ENCODE results near the gene ITGB7. TPM values are rescaled to one million over a fixed set of nuclear protein-coding genes. Genes with fewer than 3 reads are reported as not detected.

Gene ITGB7
- total RNA-seq, 1 donor from 2014 or later = 137 TPM

DNA sequence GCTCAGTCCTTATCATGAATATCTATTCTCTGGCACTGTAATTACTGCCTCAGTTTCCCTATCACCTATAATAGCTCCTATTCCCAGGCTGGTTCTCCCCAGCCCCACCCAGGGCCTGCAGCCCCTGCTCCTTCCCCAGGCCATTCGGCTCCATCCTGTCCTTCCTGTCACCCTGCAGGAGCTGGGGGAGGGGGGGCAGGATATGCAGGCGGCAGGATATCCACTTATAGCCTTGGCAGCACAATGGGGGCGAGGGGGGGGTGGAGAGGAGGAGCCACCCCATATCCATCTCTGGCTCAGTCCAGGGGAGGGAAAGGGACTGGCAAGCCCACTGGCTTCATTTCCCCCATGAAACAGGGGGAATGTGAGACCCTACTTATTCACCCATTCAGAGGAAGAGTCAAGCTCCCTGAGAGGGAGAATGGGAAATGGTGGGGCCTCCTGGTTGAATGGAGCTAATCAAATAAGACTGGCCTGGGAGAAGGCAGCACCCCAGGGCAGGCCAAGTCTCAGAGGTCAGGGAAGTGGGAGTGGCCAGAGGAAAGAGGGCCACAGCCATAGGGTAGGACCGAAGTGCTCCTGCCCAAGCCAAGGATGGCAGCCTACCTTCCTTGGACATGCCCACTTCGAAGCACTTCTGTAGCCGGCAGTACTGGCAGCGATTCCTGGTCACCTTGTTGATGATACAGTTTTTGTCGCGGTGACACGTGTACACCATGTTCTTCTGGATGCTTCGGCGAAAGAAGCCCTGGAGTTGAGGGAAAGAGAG is 7.8 kb upstream of the ITGB7 start:
- Mint-ChIP-seq H3K4me3 (no peak overlapping the region), H3K27me3 (no peaks in the 10 kb centered on the region), H3K9me3 (no peaks in the 10 kb centered on the region), H3K27ac (peak overlapping the region; percentile 30), H3K4me1 (peaks cover 72% of the 10 kb centered on the region), H3K36me3 (ENCODE audit: low read depth) (peaks cover 19% of the 10 kb centered on the region)
- ChIA-PET POLR2A (interaction anchor here (0.8 to 6.1 kb wide), 10 partner anchors 10 to 80 kb away, joined by 3 to 48 read pairs (median 4); partner anchors contain the start of genes CSAD, ESPL1, PFDN5 and ZNF740), CTCF (interaction anchor here (0.6 to 14.7 kb wide), 14 partner anchors 10 to 131 kb away, joined by 3 to 298 read pairs (median 13); partner anchors contain the start of genes AAAS, ESPL1, MYG1 and PFDN5)
- no peak for DNase-seq
- no peak for ATAC-seq (ENCODE audit: low read depth)
- TF ChIP-seq, protein P1, sequence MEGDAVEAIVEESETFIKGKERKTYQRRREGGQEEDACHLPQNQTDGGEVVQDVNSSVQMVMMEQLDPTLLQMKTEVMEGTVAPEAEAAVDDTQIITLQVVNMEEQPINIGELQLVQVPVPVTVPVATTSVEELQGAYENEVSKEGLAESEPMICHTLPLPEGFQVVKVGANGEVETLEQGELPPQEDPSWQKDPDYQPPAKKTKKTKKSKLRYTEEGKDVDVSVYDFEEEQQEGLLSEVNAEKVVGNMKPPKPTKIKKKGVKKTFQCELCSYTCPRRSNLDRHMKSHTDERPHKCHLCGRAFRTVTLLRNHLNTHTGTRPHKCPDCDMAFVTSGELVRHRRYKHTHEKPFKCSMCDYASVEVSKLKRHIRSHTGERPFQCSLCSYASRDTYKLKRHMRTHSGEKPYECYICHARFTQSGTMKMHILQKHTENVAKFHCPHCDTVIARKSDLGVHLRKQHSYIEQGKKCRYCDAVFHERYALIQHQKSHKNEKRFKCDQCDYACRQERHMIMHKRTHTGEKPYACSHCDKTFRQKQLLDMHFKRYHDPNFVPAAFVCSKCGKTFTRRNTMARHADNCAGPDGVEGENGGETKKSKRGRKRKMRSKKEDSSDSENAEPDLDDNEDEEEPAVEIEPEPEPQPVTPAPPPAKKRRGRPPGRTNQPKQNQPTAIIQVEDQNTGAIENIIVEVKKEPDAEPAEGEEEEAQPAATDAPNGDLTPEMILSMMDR (IDR thresholded peaks at IDR 0.05) = no peak
- intact Hi-C loops (cut with micrococcal nuclease) = loop anchor here (10.0 kb wide), 1 partner anchor 290 kb away; the partner anchor contains the start of genes NPFF and TARBP2

DNA sequence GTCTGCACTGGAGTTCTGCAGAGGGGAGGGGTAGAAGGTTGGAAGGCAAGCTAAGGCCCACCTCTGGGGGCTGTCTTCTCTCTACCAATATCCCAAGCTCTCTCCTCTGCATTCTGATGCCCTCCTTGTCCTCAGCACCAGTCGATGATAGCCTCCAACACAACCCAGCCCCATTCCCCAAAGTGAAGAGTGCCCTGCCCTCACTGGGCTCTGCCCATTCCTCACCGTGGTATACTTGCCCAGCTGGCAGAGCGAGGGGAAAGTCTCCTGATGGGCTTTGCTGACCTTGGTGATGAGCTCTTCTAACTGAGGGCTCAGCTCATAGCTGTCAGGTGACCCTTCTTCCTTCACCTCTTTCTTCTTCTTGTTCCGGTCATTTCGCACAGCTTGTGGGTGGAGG is 7.2 kb upstream of the ITGB7 start:
- H3K9me3 Mint-ChIP-seq = no peaks in the 10 kb centered on the region
- peak overlapping the region; percentile 30 for H3K27ac Mint-ChIP-seq
- ATAC-seq (ENCODE audit: low read depth) (no peak), DNase-seq (no peak)
- peaks cover 73% of the 10 kb centered on the region for H3K4me1 Mint-ChIP-seq
- intact Hi-C loops (cut with micrococcal nuclease) = loop anchor here (10.0 kb wide), 1 partner anchor 291 kb away; the partner anchor contains the start of genes NPFF and TARBP2
- H3K27me3 Mint-ChIP-seq = no peaks in the 10 kb centered on the region
- TF ChIP-seq, protein P1 (IDR thresholded peaks at IDR 0.05) = no peak
- peaks cover 19% of the 10 kb centered on the region for H3K36me3 Mint-ChIP-seq (ENCODE audit: low read depth)
- H3K4me3 Mint-ChIP-seq = no peak overlapping the region
- CTCF ChIA-PET = interaction anchor here (0.6 to 14.7 kb wide), 25 partner anchors 9 to 148 kb away, joined by 3 to 298 read pairs (median 4); partner anchors contain the start of genes AAAS, CSAD, ESPL1 and MYG1
- POLR2A ChIA-PET = interaction anchor here (0.8 to 6.1 kb wide), 10 partner anchors 9 to 80 kb away, joined by 3 to 48 read pairs (median 4); partner anchors contain the start of genes CSAD, ESPL1 and ZNF740

DNA sequence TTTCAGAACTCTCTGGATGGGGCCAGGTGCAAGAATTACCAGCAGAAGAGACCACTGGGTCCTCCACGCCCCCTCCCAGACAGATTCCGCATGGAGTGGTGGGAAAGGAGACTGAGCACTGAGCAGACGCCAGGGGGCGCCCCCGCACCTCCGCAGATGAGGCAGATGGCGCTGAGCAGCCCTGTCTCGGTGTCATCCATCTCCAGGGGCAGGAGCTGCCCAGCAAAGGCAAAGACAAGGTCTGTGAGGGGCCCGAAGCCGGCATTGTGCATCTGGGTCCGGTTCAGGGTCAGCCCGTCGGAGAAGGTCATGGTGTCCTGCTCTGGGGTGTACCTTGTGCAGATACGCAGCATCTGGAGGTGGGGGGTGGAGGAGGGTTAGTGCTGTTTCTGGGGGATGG is 6.3 kb upstream of the ITGB7 start:
- ATAC-seq (ENCODE audit: low read depth) = peak; percentile 75
- Mint-ChIP-seq H3K4me1 (peaks cover 76% of the 10 kb centered on the region), H3K27ac (peak overlapping the region; percentile 6), H3K4me3 (no peak overlapping the region), H3K9me3 (no peaks in the 10 kb centered on the region), H3K27me3 (no peaks in the 10 kb centered on the region), H3K36me3 (ENCODE audit: low read depth) (peaks cover 22% of the 10 kb centered on the region)
- TF ChIP-seq, protein P1 (IDR thresholded peaks at IDR 0.05) = peak; percentile 49
- CTCF ChIA-PET = interaction anchor here (0.6 to 14.7 kb wide), 29 partner anchors 8 to 295 kb away, joined by 3 to 298 read pairs (median 4); partner anchors contain the start of genes AAAS, ESPL1, MYG1 and PFDN5
- DNase-seq = peak; percentile 82
- POLR2A ChIA-PET = interaction anchor here (0.7 to 6.1 kb wide), 10 partner anchors 33 to 295 kb away, joined by 3 to 48 read pairs (median 4); partner anchors contain the start of genes CSAD, ESPL1, MYG1 and ZNF740
- intact Hi-C loops (cut with micrococcal nuclease) = loop anchor here (1.0 to 10.0 kb wide), 7 partner anchors 38 to 291 kb away; partner anchors contain the start of genes AAAS, ESPL1, NPFF and TARBP2

DNA sequence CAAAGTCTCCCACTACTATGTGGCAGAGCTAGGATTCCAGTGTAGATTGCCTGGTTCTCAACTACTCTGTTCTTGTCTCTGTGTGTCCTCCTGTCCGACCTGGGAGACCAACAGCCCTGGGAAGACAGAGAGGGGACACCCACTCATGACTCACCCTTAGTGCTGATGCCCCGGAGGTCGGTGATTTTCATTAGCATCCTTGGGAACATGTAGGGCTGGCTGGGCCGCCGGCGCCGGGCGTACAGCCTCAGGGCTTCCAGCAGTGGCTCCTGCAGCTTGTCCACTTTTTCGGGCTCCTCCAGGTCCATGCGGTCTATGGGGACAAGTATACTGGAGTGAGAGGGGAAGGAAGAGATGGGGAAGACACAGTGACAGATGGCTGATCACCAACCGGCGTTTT is 5.9 kb upstream of the ITGB7 start:
- Mint-ChIP-seq H3K4me1 (peaks cover 76% of the 10 kb centered on the region), H3K4me3 (no peak overlapping the region), H3K27ac (peak overlapping the region; percentile 37), H3K36me3 (ENCODE audit: low read depth) (peaks cover 22% of the 10 kb centered on the region), H3K9me3 (no peaks in the 10 kb centered on the region), H3K27me3 (no peaks in the 10 kb centered on the region)
- ATAC-seq (ENCODE audit: low read depth) (no peak), DNase-seq (no peak)
- TF ChIP-seq, protein P1 (IDR thresholded peaks at IDR 0.05) = no peak
- ChIA-PET POLR2A (interaction anchor here (0.9 to 6.1 kb wide), 5 partner anchors 18 to 295 kb away, joined by 3 to 48 read pairs (median 4); partner anchors contain the start of genes ESPL1 and PFDN5), CTCF (interaction anchor here (0.7 to 14.7 kb wide), 22 partner anchors 12 to 295 kb away, joined by 3 to 298 read pairs (median 6); partner anchors contain the start of genes AAAS, CSAD, ESPL1 and MYG1)
- intact Hi-C loops (cut with micrococcal nuclease) = loop anchor here (1.0 to 10.0 kb wide), 7 partner anchors 38 to 292 kb away; partner anchors contain the start of genes AAAS, ESPL1, NPFF and TARBP2
